ENCODE results near the gene PREPL.

- TF ChIP-seq POLR2A (IDR thresholded peaks at IDR 0.05) (no peak), CTCF (IDR thresholded peaks at IDR 0.05) (no peak)
Measured at GRCh38 chr2:44286884-44287638, 74.2 kb downstream of the PREPL start.

Measured in lower leg skin (tissue), 3 donors.